IPS-20b (cell line): ENCODE results near the gene ITPKB.
A peak's percentile ranks its signal among the peaks of the same experiment; 100 is the strongest.
"Not testable (repeated sequence)": the region's sequence is repeated elsewhere in the genome, so short reads cannot be mapped to it uniquely, and the experiment has no call there.

Source experiments
- H3K27ac ChIP-seq: one replicate; pipeline ENCODE4 v1.5.1; 2013; ENCODE audit warnings: low read length
- H3K27me3 ChIP-seq: 2 replicates; pipeline ENCODE4 v1.6.1; 2013; ENCODE audit warnings: mild to moderate bottlenecking, low read length, inconsistent platforms; ENCODE audit not compliant: insufficient read depth
- H3K36me3 ChIP-seq: 2 replicates; pipeline ENCODE4 v1.6.1; 2013; ENCODE audit warnings: low read depth, mild to moderate bottlenecking, inconsistent platforms, low read length, moderate library complexity; ENCODE audit not compliant: insufficient read depth
- H3K4me1 ChIP-seq: 2 replicates; pipeline ENCODE4 v1.6.1; 2013; ENCODE audit warnings: mild to moderate bottlenecking, control low read depth, inconsistent platforms, low read length, moderate library complexity; ENCODE audit not compliant: insufficient read depth
- H3K4me3 ChIP-seq: 2 replicates; pipeline ENCODE4 v1.5.1; 2013; ENCODE audit warnings: mild to moderate bottlenecking, low read length, inconsistent platforms
- H3K9ac ChIP-seq: 2 replicates; pipeline ENCODE4 v1.6.1; 2013; ENCODE audit warnings: low read depth, mild to moderate bottlenecking, inconsistent platforms, low read length, moderate library complexity
- H3K9me3 ChIP-seq: 2 replicates; pipeline ENCODE4 v1.6.1; 2013; ENCODE audit warnings: mild to moderate bottlenecking, low read depth, low read length, inconsistent platforms; ENCODE audit not compliant: insufficient read depth

The ITPKB gene

DNA sequence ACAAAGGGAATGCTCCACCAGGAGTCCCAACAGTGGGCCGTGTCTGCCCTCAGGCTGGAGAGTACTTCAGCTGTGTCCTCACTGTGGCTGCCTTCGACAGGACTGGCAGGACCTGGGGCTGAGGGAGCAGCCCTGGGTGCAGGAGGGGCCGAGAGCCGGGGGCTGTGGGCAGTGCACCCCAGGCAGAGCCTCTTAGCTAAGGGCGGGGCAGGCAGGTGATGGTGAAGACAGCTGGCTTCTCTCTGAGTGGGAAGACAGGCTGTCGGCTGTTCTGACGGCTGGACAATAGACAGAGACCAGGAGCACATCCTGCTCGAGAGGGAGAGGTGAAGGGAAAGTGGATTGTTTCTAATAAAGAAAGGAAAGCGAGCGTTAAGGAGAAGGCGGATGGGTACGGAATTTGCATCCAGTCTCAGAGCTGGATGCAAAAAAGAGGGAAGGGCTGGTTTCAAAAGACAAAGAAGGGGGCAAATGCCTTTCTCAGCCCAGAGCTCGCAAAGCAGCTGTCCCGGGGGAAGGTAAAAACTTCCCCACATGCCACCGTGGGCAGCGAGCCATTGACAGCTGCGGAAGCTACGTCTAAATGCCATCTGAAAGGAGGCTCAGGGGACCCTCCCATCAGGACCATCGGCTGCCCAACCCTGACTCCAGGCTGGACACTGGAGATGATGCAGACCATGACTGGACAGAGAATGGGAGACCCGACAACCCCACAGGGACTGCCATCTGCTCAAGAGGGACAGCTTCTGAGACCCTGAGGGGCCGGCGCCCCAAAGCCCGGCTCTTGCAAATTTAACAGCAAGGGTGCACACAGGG lies 98.6 kb downstream of the ITPKB start:
- Histone ChIP-seq H3K9ac (no peak overlapping the region), H3K4me3 (no peak overlapping the region), H3K4me1 (peaks cover 8% of the 10 kb centered on the region; the same call in 1 of the 2 replicates), H3K36me3 (no peaks in the 10 kb centered on the region), H3K9me3 (no peaks in the 10 kb centered on the region), H3K27me3 (no peaks in the 10 kb centered on the region), H3K27ac (no peak overlapping the region)

DNA sequence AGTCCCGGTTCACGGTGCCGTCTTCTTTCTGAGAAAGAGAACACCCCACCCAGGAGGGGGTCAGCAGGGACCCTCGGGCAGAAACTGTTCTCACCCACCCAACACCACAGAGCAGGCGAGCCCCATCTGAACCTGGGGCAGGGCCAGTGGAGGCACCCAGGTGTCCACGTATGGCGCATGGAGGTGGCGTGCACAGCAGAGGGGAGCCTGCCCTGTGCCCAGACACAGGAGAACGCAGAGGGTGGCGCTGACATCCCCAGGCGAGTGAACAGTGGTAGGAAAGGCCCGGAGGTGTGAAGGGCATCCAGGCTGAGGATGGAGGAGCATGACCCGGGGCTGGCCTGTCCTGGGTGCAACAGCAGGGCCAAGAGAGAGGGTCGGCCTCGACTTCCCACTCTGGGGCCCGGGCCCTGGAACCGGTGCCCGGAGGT lies 99.4 kb downstream of the ITPKB start:
- Histone ChIP-seq H3K9ac (no peak overlapping the region), H3K4me3 (no peak overlapping the region), H3K4me1 (peaks cover 8% of the 10 kb centered on the region; the same call in 1 of the 2 replicates), H3K9me3 (no peaks in the 10 kb centered on the region), H3K27ac (no peak overlapping the region), H3K27me3 (no peaks in the 10 kb centered on the region), H3K36me3 (no peaks in the 10 kb centered on the region)

DNA sequence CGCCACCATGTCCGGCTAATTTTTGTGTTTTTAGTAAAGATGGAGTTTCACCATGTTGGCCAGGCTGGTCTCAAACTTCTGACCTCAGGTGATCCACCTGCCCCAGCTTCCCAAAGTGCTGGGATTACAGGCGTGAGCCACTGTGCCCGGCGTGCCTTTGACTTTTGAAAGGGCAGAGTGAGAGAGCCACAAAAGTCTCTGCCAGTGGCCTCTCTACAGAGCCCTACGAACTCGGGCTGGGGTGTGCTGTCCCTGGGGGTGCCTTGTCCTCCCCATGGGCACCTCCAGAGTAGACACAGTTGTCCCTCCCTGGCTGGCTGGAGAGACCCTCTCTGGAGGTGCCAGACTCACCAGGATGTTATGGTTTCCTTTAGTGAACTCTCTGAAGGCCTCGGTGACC lies 99.9 kb downstream of the ITPKB start:
- H3K27me3 ChIP-seq, H3K36me3 ChIP-seq, H3K4me3 ChIP-seq, H3K4me1 ChIP-seq, H3K9me3 ChIP-seq, H3K27ac ChIP-seq, H3K9ac ChIP-seq: not testable (repeated sequence)

- Histone ChIP-seq H3K9ac (no peak overlapping the region), H3K9me3 (no peaks in the 10 kb centered on the region), H3K27ac (no peak overlapping the region), H3K36me3 (no peaks in the 10 kb centered on the region), H3K4me1 (peaks cover 8% of the 10 kb centered on the region; the same call in 1 of the 2 replicates), H3K27me3 (no peaks in the 10 kb centered on the region), H3K4me3 (no peak overlapping the region)
These were observed 100.5 kb downstream of the ITPKB start for GRCh38 chr1:226638608-226639007.

DNA sequence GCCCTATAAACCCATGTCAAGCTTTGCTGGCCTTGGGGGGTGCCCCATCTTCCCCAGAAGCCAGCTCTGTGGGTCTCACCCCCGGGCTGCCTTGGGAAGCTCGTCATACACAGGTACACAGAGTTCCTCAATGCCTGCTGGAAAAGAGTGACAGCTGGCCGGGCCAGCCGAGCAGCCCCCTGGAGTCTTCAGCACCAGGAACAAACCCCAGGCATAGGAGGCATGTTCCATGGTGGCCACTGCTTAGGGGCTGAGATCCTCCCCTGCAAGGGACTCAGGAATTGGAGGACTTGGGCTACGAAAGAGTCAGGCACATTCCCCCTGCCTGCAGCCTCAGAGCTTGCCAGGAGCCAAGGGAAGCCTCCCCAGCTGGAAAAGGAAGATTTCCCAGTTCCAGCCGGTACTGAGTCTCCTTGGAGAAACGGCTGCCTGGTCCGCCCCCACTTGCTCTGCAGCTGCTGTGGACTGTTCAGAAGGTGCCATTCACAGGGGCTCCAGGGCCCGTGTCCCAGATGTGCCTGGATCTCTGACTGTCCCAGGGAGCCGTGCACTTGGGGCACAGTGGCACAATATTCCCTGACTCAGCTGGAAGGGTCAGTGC lies 101.0 kb downstream of the ITPKB start:
- peaks cover 8% of the 10 kb centered on the region; the same call in 1 of the 2 replicates for H3K4me1 ChIP-seq
- no peak overlapping the region for H3K4me3 ChIP-seq
- no peaks in the 10 kb centered on the region for H3K9me3 ChIP-seq
- no peak overlapping the region for H3K9ac ChIP-seq
- no peaks in the 10 kb centered on the region for H3K36me3 ChIP-seq
- H3K27me3 ChIP-seq, result no peaks in the 10 kb centered on the region
- no peak overlapping the region for H3K27ac ChIP-seq

DNA sequence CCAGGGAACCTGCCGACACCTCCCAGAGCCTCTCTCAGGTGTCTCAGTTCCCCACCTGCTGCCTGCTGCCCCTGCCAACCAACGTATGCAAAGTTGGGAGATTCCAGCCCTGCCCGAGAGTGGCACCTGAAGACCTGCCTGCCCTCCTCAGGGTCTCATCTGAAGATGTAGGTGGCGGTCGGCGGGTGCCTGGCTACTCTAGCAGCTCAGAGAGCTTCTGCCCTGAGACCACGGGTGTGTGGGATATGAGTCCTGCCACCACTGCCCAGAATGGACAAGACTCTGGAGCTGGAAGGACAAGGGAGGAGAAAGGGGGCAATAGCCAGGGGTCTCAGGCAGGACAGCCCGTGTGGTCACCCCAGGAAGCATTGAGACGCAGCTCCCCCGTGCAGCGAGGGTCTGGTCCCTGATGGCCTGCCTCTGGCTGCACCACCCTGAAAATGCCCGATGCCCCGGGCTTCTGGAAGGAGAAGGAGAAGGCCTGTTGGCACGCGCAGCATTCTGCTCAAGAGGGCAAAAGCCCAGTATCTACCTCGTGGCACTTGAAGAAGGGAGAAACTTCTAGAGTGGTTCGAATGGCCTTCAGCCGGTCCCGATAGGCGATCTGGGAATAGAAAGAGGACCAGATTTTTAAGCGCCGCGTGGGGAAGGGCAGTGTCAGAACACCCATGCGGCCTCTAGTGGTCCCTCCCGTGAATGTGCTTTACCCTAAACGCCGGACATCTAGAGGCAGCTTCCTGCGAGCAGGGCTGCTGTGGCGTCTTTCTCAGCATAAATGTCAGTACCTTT lies 101.7 kb downstream of the ITPKB start:
- Histone ChIP-seq H3K27me3 (no peaks in the 10 kb centered on the region), H3K36me3 (no peaks in the 10 kb centered on the region), H3K4me3 (no peak overlapping the region), H3K9ac (no peak overlapping the region), H3K4me1 (peaks cover 8% of the 10 kb centered on the region; the same call in 1 of the 2 replicates), H3K9me3 (no peaks in the 10 kb centered on the region), H3K27ac (no peak overlapping the region)

DNA sequence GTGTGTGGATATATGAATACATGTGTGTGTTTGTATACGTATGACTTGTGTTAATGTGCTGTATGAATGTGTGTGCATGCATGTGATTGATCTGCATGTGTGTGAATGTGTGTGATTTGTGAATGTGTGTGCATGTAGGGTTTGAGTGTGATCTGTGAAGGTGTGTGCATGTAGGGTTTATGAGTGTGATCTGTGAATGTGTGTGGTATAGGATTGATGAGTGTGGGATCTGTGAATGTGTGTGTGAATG lies 102.3 kb downstream of the ITPKB start:
- Histone ChIP-seq H3K9ac (no peak overlapping the region), H3K9me3 (no peaks in the 10 kb centered on the region), H3K4me1 (peaks cover 8% of the 10 kb centered on the region; the same call in 1 of the 2 replicates), H3K4me3 (no peak overlapping the region), H3K36me3 (no peaks in the 10 kb centered on the region), H3K27ac (no peak overlapping the region), H3K27me3 (no peaks in the 10 kb centered on the region)

- peaks cover 8% of the 10 kb centered on the region; the same call in 1 of the 2 replicates for H3K4me1 ChIP-seq
- no peak overlapping the region; the same call in 1 of the 2 replicates for H3K9ac ChIP-seq
- peak overlapping the region; percentile 54 for H3K27ac ChIP-seq
- no peaks in the 10 kb centered on the region for H3K9me3 ChIP-seq
- H3K4me3 ChIP-seq, result no peak overlapping the region
- no peaks in the 10 kb centered on the region for H3K36me3 ChIP-seq
- H3K27me3 ChIP-seq, result no peaks in the 10 kb centered on the region
These were observed 103.6 kb downstream of the ITPKB start for GRCh38 chr1:226635456-226635941.

- Histone ChIP-seq H3K36me3 (no peaks in the 10 kb centered on the region), H3K27me3 (no peaks in the 10 kb centered on the region), H3K4me3 (no peak overlapping the region), H3K9me3 (no peaks in the 10 kb centered on the region), H3K27ac (no peak overlapping the region), H3K4me1 (peaks cover 8% of the 10 kb centered on the region; the same call in 1 of the 2 replicates), H3K9ac (no peak overlapping the region)
These were observed 104.4 kb downstream of the ITPKB start for GRCh38 chr1:226634611-226635246.

DNA sequence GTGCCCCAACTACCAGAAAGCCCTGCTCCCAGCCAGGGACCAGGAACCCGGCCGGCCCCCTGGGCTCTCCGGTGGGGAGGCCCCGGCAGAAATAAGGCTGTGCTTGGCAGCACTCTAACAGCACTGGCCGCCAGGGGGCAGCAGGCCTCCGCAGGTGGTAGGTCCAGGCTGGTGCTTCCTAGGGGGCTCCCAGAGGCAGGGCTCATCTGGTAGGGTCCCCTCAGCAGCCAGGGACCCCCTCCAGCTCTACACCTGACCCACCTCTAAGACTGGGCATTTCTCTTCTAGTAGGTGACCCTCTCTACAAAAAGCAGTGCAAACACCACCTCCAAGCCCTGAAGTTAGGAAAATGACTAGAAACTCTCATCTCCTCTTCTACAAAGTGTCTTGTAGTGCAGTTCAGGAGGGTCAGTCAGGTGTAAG lies 104.9 kb downstream of the ITPKB start:
- no peaks in the 10 kb centered on the region for H3K36me3 ChIP-seq
- no peaks in the 10 kb centered on the region for H3K9me3 ChIP-seq
- no peak overlapping the region for H3K9ac ChIP-seq
- no peak overlapping the region for H3K27ac ChIP-seq
- H3K4me3 ChIP-seq, result no peak overlapping the region
- H3K27me3 ChIP-seq, result no peaks in the 10 kb centered on the region
- peaks cover 8% of the 10 kb centered on the region; the same call in 1 of the 2 replicates for H3K4me1 ChIP-seq

DNA sequence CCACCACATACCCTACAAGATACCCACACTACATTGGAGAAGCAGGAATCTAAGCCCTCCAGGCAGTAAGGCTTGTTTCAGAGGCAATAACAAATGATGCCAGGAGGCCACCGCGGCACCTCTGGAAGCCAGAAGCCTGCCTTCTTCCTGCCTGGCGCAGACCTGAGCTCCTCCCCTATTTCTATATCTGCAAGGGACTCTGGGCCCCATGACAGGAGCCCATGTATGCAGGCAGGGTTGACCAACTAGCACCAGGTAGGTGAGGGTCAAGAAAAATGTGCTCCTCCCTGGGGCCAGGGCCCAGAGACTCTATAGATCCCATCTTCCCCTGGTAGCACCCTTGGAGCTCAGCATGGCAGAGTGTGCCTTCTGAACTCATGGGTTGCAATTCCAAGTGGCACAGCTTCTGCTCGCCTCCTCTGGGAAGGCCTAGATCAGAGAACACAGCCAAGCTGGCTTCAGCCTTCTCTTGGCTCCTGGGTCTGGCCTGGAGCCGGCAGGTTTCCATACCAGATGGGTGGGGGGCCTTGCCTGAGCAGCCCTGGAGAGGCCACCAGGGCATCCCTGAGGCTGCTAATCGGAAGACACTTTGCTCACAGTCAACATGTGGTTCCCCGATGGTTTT lies 105.4 kb downstream of the ITPKB start:
- no peak overlapping the region for H3K9ac ChIP-seq
- H3K27me3 ChIP-seq, result no peaks in the 10 kb centered on the region
- H3K36me3 ChIP-seq, result no peaks in the 10 kb centered on the region
- H3K27ac ChIP-seq, result no peak overlapping the region
- H3K4me3 ChIP-seq, result no peak overlapping the region
- peaks cover 8% of the 10 kb centered on the region; the same call in 1 of the 2 replicates for H3K4me1 ChIP-seq
- no peaks in the 10 kb centered on the region for H3K9me3 ChIP-seq
